ENCODE measurements around the gene ZNF787.

DNA sequence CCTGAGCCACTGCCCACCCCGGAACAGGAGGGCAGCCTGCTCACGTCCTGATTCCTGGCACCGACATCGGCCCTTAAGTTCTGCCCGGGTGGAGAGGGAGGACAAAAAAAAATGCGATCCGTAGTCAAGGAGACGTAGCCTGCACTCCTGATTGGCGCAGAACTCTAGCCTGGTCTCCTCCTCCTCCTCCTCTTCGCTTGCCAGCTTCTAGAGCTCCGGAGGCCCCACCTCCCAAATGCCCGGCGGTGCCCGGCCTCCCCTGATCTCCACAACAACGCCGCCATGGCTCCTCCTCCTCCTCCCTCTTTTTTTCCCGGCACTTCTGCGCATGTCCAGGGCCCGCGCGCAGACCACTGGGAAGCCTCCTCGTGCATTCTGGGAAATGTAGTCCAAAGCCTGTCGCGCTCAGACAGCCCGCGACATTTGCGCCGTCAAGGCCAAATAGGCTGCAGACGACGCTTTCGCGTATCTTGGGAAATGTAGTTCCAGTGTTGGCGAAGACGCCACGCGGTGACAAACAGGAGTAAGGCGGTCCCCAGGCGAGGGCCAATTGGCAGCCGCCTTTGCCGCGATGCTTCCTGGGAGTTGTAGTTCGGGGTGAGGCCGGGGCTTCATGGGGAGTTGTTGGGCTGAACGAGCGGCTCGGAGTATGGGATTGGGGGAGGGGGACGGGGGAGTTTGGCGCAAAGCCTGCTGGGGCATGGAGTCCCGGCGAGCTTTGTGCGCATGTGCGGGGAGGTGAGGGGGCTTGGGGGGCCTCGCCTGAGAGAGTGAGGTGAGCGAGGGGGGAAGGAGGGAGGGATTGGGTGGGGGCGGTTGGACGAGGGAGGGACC, 19.7 kb upstream of the ZNF787 start, which contains the start of gene ZNF444:
- TF ChIP-seq POLR2A (IDR thresholded peaks at IDR 0.05; ENCODE audit: control extremely low read depth in 1 of 2, low read depth in 2 of 2, low read length in 2 of 2), result no peak
- no peak for TF ChIP-seq JUND (IDR thresholded peaks at IDR 0.05; ENCODE audit: low read length)
- peak; percentile 79 for TF ChIP-seq CHD2 (IDR thresholded peaks at IDR 0.05; ENCODE audit: low read length)
- TF ChIP-seq GABPA (IDR thresholded peaks at IDR 0.05; ENCODE audit: borderline replicate concordance, insufficient read depth, low read length), result no peak
- no peak for TF ChIP-seq CTCF (IDR thresholded peaks at IDR 0.05; ENCODE audit: control extremely low read depth in 1 of 3, insufficient read depth in 1 of 3, low read depth in 1 of 3, low read length in 3 of 3)
- TF ChIP-seq TCF12 (IDR thresholded peaks at IDR 0.05; ENCODE audit: low read depth, low read length), result no peak
- no peak for TF ChIP-seq EZH2 (IDR thresholded peaks at IDR 0.05; ENCODE audit: low read depth, low read length, severe bottlenecking)
- TF ChIP-seq YY1 (IDR thresholded peaks at IDR 0.05; ENCODE audit: low read depth, low read length), result no peak; the same call in 1 of the 2 replicates
- TF ChIP-seq RFX5 (IDR thresholded peaks at IDR 0.05; ENCODE audit: borderline replicate concordance, low read depth, low read length), result no peak
- no peak for TF ChIP-seq EP300 (IDR thresholded peaks at IDR 0.05; ENCODE audit: borderline replicate concordance in 1 of 2, low read depth in 2 of 2, low read length in 2 of 2)
- TF ChIP-seq TBP (IDR thresholded peaks at IDR 0.05; ENCODE audit: low read depth, low read length), result peak; percentile 10; the same call in 1 of the 2 replicates

Measured in H1 (cell line).